ENCODE results near the gene GLT8D1. TPM values are rescaled to one million over a fixed set of nuclear protein-coding genes. Genes with fewer than 3 reads are reported as not detected.
"Not testable (repeated sequence)": the region's sequence is repeated elsewhere in the genome, so short reads cannot be mapped to it uniquely, and the experiment has no call there.

Gene GLT8D1
- total RNA-seq, 1 donor from 2014 or later, result 100 TPM

DNA sequence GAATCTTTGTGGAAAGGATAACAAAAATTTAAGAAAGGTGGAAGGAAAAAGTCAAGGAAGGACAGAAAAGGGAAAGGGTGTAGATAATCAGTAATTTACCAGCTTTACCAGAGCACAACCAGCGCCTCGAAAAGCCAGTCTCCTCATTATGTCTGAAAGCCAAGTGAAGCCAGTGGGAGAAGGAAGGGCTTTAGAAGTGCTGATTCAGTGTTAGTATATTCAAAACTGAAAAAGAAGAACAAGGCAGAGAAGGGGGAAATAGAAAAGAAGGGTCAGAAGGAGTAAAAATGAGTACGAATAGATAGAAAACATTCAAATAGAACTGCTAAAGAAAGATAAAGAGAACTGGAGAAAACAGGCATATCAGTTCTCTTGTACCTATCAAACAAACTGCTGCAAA, 24.0 kb downstream of the GLT8D1 start:
- DNase-seq (ENCODE audit: low spot score), result no peak

DNA sequence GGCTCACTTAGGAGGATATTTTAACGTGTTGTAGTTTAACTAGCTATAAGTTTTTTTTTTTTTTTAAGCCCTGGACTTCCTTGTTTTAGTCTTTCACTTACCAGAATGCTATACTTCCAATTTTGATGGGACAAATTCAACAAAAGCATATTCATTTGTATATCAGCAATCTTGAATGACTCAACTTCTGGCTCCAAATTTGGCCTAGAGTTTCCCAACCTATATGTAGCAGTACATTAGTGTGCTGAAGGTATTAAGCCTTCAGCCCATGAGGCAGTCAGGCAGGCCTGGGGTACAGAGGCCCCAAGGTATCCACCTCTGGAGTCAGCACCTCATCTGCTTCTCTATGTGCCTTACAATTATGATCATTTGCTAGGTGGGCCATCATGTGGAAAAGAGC, 25.8 kb downstream of the GLT8D1 start:
- no peak for DNase-seq (ENCODE audit: low spot score)

DNA sequence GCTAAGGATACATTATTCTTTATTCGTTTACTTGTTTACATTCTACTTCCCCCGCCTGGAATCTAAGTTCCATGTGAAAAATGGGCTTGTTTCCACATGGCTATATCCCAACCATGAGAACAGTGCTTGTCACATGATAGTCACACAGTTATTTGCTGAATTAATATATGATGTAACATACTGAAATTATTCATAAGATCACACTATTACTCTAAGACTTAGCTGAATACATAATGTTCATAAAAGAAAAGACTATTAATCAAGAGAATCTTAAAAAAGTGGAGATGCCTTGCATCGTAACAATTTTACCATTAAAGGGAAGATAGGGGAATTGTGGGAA, 26.4 kb downstream of the GLT8D1 start:
- no peak for DNase-seq (ENCODE audit: low spot score)

DNA sequence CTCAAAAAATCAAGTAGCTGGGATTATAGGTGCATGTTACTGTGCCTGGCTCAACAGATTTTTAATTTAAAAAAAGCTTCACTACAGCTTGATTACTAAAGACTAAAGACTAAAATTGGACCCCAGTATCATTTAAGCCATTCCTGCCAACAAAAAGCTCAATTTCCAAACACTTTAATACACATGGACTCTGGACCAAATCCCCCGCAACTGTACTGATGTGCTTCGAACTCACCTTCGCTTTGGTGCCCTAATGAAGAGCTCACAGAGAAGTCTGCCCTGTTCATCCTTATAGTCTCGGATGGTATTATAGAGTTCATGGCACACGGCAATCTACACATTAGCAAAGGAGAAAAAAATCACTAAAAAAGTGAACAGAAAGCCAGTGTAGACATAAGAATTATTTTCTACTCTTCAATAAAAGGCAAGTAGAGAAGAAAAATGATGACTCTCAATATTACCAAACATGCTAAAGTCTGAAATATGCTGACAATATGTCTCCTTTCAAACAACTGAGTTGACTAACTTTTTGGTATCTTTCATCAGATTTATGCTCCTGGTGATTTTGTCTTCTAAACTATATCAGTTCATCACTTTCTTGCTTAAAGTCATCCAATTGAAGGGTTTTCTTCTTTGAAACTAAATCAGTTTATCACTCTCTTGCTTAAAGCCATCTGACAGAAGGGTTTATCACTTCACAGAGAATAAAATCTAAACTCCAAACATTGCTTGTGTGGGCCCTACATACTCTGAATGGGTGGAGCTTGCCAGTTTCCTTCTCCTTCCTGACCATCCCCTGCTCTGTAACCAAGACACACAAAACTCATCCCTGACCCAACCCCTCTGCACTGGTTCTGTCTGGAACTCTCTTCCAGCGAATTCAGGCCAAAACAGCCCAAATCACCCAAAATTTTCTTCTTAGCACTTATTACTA, 27.1 kb downstream of the GLT8D1 start:
- DNase-seq (ENCODE audit: low spot score), result no peak

DNA sequence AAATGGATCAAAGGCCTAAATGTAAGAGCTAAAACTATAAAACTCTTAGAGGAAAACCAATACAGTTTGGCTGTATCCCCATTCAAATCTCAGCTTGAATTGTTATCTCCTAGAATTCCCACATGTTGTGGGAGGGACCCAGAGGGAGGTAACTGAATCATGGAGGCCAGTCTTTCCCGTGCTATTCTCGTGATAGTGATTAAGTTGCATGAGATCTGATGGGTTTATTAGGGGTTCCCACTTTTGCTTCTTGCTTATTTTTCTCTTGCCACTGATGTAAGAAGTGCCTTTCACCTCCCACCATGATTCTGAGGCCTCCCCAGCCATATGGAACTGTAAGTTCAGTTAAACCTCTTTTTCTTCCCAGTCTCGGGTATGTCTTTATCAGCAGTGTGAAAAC, 29.4 kb downstream of the GLT8D1 start:
- not testable (repeated sequence) for DNase-seq (ENCODE audit: low spot score)

DNA sequence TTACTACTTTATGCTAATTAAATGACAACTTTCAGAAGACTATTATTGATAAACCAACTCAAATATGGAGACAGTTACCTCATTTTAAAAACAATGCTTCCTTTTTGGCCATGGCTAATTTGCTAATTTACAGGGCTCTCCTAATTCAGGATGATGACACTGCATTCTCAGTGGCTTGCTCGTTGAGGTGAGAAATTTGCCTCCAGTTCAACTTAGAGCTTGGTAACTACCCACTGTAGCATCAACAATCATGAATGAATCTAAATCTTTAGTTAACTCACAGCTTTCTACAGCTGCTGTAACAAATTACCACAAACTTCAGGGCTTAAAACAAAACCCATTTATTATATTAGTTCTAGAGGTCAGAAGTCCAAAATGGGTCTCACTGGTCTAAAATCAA, 33.9 kb downstream of the GLT8D1 start:
- DNase-seq (ENCODE audit: low spot score), result no peak

DNA sequence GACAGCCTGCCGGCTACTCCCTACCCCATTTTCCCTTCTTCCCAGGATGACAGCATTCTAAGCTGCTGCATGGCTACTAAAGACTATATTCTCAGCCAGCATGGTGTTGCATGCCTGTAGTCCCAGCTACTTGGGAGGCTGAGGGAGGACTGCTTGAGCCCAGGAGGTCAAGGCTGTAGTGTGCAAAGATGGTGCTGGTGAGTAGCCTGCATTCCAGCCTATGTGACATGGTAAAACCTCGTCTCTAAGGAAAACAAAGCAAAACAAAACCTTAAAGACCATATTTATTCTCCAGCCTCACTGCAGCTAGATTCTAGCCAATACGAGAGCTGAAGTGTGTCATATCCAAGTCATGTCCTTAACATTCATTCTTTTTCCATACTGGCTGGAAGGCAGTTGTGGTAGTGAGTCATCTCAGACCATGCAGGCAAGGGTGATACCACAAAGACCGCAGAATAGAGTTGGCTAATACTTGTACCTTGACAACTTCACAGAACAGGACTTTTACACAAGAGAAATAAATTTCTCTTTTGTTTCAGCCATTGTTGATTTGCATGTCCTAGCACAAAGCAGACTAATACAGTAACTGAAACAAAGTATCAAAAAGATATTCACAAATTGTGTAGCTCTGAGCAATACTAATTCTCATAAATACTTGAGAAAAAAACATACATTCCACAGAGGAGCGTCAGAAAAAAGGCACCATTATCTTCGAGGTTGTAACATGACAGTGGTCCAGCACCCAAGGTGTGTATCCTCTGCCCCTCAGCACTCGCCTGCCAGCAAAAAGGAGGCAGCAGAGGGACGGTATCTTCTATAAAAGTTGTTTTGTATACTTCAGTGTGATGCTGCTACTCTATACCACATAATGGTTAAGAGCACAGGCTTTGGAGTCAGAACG, 34.7 kb downstream of the GLT8D1 start:
- peak; percentile 57 for DNase-seq (ENCODE audit: low spot score)

DNA sequence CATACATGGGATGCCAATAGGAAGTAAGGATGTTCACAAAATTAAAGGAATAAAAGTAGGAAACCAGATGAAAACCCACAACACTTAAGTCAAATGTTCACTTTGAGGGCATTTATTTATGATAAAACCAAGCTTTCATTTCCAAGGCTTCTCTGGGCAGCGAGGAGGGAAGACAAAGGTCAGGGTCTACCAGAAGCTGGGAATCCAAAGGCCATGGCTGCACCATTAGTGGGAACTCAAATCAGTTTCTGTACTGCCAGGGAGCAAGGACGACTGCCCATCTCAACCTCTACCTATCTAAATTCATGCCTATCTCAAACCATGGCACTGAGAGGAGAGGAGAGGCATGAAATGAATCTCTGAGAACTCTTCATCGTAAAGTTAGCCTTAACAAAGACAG, 42.5 kb downstream of the GLT8D1 start:
- no peak for DNase-seq (ENCODE audit: low spot score)

DNA sequence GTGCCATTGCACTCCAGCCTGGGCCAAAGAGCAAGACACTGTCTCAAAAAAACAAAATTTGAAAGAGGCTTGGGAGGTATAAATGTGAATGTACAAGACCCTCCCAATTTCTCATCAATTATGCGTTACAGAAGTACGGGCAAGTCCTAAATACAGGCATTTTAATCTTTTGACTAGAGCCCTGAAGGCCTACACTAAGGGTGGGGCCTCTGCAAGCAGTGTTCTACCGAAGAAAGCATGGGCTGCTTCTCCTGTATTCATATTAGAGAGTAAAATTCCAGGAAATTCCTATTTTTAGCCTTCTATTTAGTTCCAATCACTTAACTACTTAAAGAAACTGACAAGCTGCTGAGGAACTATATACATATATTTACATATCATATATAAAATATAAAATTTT, 45.5 kb downstream of the GLT8D1 start:
- no peak for DNase-seq (ENCODE audit: low spot score)

DNA sequence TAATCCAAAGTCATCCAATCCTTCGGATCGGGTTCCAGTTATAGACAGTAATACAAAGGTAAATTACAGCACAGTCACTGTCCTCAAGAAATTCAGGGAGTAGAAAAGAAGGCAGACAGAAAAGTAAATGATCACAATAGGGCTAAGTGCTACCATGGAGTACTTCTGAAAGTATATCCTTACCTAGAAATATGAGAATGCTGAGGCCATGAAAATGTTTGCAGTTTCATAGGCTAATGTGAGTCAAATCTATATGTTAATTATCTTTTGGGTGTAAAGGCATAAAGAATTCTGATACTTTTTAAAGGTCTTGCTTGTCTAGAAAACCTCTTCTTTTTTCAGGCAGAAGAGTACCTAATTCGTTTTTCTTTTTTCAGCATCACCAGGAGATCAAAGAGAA, 49.7 kb downstream of the GLT8D1 start:
- DNase-seq (ENCODE audit: low spot score), result no peak

DNA sequence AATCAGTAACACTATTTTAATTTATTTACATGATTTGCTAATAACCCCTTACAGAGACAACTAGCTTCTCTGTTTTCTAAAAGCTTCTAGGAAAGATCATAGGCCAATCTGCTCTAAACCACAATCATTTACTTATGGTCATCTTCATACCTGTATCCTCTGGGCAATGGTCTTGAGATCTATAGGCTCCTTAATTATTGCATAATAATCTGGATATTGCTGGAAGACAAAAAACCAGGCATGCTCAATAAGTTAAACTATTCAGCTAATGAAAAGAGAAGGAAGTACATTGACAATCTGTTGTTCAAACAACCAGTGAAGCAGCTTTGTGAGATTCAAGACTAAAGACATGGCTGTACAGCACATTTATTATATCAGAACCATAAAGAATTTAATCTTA, 54.0 kb downstream of the GLT8D1 start:
- DNase-seq (ENCODE audit: low spot score), result no peak

DNA sequence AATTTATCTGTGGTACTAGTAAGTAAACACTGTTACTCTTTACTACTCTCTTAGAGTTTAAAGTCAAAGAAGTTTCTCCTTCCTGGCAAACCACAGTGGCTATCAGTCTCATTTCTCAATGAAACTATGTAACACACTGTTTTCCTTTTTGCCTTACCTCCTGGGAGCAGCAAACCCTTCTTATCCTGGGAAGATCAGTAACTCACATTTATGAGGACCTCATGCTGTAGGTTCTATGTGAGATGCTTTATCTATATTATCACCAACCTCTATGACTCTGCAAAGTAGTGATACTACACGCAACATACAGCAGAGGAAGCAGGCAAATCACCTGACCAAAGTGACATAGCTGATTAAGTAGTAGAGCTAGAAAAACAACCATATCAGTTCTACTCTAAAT, 55.2 kb downstream of the GLT8D1 start:
- no peak for DNase-seq (ENCODE audit: low spot score)

DNA sequence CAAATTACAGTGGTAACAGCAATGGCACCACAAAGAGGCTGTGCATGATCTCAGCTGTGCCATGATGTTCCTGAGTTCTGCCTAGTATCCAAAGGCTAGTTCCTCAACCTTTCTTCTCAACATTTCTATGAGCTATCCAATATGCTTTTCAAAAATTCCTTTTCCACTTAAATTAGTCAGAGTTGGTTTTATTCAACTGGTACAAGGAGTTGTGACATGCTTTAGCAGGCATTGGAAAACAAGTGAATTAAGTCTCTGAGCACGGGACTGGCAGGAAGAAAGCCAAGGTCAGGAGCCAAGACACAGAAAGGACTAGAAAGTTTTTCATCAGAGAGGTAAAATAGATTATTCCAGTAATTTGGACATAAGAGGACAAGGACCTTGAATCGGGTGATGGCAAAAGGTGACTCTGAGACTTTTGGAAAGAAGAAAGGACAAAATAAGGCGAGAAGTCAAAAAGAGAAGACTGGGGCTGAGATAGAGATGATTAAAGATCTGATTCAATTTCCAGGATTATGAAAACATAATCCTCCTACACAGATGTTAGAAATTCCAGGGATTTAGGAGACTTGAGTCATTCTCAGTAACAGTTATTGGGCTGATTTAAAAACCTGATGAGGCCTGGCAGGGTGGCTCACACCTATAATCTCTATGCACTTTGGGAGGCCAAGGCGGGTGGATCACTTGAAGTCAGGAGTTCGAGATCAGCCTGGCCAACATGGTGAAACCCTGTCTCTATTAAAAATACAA, 56.0 kb downstream of the GLT8D1 start:
- no peak for DNase-seq (ENCODE audit: low spot score)

DNA sequence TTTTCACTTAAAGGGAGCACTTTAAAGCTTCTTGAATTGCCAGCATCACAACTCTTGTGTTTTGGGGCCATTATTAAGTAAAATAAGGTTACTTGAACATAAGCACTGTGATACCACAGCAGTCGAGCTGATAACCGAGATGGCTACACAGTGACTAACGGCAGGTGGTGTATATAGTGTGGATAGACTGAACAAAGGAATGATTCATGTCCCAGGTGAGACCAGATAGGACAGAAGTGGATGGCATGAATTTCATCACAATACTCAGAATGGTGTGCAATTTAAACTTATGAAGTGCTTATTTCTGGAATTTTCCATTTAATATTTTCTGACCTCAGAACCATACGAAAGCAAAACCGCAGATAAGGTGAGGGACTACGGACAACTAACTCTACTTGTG, 60.0 kb downstream of the GLT8D1 start:
- DNase-seq (ENCODE audit: low spot score), result no peak

Other genes with a start within 250 kb of the GLT8D1 start
- gene STAB1, start 210.5 kb downstream of the GLT8D1 start, total RNA-seq (ENCODE audit: insufficient read depth, low replicate concordance), result 143 TPM
- gene NT5DC2, start 171.9 kb downstream of the GLT8D1 start, total RNA-seq (ENCODE audit: insufficient read depth, low replicate concordance), result 104 TPM
- gene UQCC5, start 169.2 kb downstream of the GLT8D1 start, total RNA-seq (ENCODE audit: insufficient read depth, low replicate concordance), result 2.2 TPM
- gene PBRM1, start 19.9 kb downstream of the GLT8D1 start, total RNA-seq (ENCODE audit: insufficient read depth, low replicate concordance), result 122 TPM
- gene GNL3, start 19.8 kb downstream of the GLT8D1 start, total RNA-seq (ENCODE audit: insufficient read depth, low replicate concordance), result 75.4 TPM
- gene SPCS1, start 315 bp upstream of the GLT8D1 start, total RNA-seq (ENCODE audit: insufficient read depth, low replicate concordance), result 87.9 TPM
- 24.3 TPM for gene NEK4, start 65.1 kb upstream of the GLT8D1 start, total RNA-seq (ENCODE audit: insufficient read depth, low replicate concordance)
- gene ITIH1, start 71.8 kb upstream of the GLT8D1 start, total RNA-seq (ENCODE audit: insufficient read depth, low replicate concordance), result 1.2 TPM
- gene ITIH3, start 89.0 kb upstream of the GLT8D1 start, total RNA-seq (ENCODE audit: insufficient read depth, low replicate concordance), result 48.2 TPM
- 12.5 TPM for gene ITIH4, start 124.9 kb upstream of the GLT8D1 start, total RNA-seq (ENCODE audit: insufficient read depth, low replicate concordance)
- gene MUSTN1, start 129.2 kb upstream of the GLT8D1 start, total RNA-seq (ENCODE audit: insufficient read depth, low replicate concordance), result 6.7 TPM
- gene STIMATE, start 191.8 kb upstream of the GLT8D1 start, total RNA-seq (ENCODE audit: insufficient read depth, low replicate concordance), result 7.2 TPM

Measured in umbilical cord (tissue), 2 donors.